T-helper 9 cell (primary cell): ENCODE data around the gene GBF1.
"Not testable (repeated sequence)": the region's sequence is repeated elsewhere in the genome, so short reads cannot be mapped to it uniquely, and the experiment has no call there.

Experiments
- DNase-seq: peaks from one replicate; pipeline ENCODE4 v3.0.0-alpha.2; 2020

The GBF1 gene

GRCh38 chr10:102275343-102275742 is 30.0 kb downstream of the GBF1 start:
- no peak for DNase-seq

- DNase-seq, result no peak
Measured at GRCh38 chr10:102279104-102279503, 33.8 kb downstream of the GBF1 start.

- no peak for DNase-seq
Measured at GRCh38 chr10:102280397-102281101, 35.2 kb downstream of the GBF1 start.

GRCh38 chr10:102281102-102281487 is 35.8 kb downstream of the GBF1 start:
- no peak for DNase-seq

- DNase-seq, result no peak
Measured at GRCh38 chr10:102283488-102283887, 38.2 kb downstream of the GBF1 start.

- DNase-seq, result no peak
Measured at GRCh38 chr10:102283890-102284289, 38.6 kb downstream of the GBF1 start.

- DNase-seq, result no peak
Measured at GRCh38 chr10:102284531-102284930, 39.2 kb downstream of the GBF1 start.

GRCh38 chr10:102285133-102285532 is 39.8 kb downstream of the GBF1 start:
- DNase-seq, result no peak

GRCh38 chr10:102286216-102286615 is 40.9 kb downstream of the GBF1 start:
- DNase-seq, result no peak

GRCh38 chr10:102287538-102287937 is 42.2 kb downstream of the GBF1 start:
- DNase-seq, result no peak

- DNase-seq, result no peak
Measured at GRCh38 chr10:102287991-102288390, 42.7 kb downstream of the GBF1 start.

GRCh38 chr10:102289356-102289755 is 44.0 kb downstream of the GBF1 start:
- no peak for DNase-seq

GRCh38 chr10:102289840-102290239 is 44.5 kb downstream of the GBF1 start:
- no peak for DNase-seq

GRCh38 chr10:102291221-102291905 is 46.0 kb downstream of the GBF1 start:
- no peak for DNase-seq

- no peak for DNase-seq
Measured at GRCh38 chr10:102297101-102297500, 51.8 kb downstream of the GBF1 start.

GRCh38 chr10:102298899-102299298 is 53.6 kb downstream of the GBF1 start:
- no peak for DNase-seq

- no peak for DNase-seq
Measured at GRCh38 chr10:102299873-102300272, 54.5 kb downstream of the GBF1 start.

GRCh38 chr10:102300278-102300843 is 55.0 kb downstream of the GBF1 start:
- DNase-seq, result no peak

GRCh38 chr10:102300912-102301311 is 55.6 kb downstream of the GBF1 start:
- not testable (repeated sequence) for DNase-seq

- not testable (repeated sequence) for DNase-seq
Measured at GRCh38 chr10:102301332-102301731, 56.0 kb downstream of the GBF1 start.

GRCh38 chr10:102302611-102303010 is 57.3 kb downstream of the GBF1 start:
- no peak for DNase-seq

- no peak for DNase-seq
Measured at GRCh38 chr10:102306006-102306405, 60.7 kb downstream of the GBF1 start.

GRCh38 chr10:102306710-102307109 is 61.4 kb downstream of the GBF1 start:
- no peak for DNase-seq

GRCh38 chr10:102308318-102308717 is 63.0 kb downstream of the GBF1 start:
- DNase-seq, result not testable (repeated sequence)
